HPDE6-E6E7 (cell line): ENCODE measurements around the gene GFRA1.

ENCODE experiments used
- DNase-seq: peaks from one replicate; pipeline ENCODE4 v3.0.0; 2011; ENCODE audit warnings: missing footprints; ENCODE audit errors: extremely low spot score

The GFRA1 gene

GRCh38 chr10:116029826-116030225, 243.2 kb downstream of the GFRA1 start:
- DNase-seq: no peak

- DNase-seq: no peak
These were observed 245.7 kb downstream of the GFRA1 start for GRCh38 chr10:116027355-116027754.

GRCh38 chr10:116026725-116027124, 246.3 kb downstream of the GFRA1 start:
- no peak for DNase-seq

- DNase-seq: no peak
These were observed 246.7 kb downstream of the GFRA1 start for GRCh38 chr10:116026315-116026714.

- no peak for DNase-seq
These were observed 248.6 kb downstream of the GFRA1 start for GRCh38 chr10:116024271-116024878.

GRCh38 chr10:116017405-116017804, 255.6 kb downstream of the GFRA1 start:
- no peak for DNase-seq

- DNase-seq: no peak
These were observed 257.2 kb downstream of the GFRA1 start for GRCh38 chr10:116015583-116016333.

- DNase-seq: no peak
These were observed 258.0 kb downstream of the GFRA1 start for GRCh38 chr10:116014871-116015582.

- DNase-seq: no peak
These were observed 258.7 kb downstream of the GFRA1 start for GRCh38 chr10:116014326-116014725.

GRCh38 chr10:116011929-116012328, 261.1 kb downstream of the GFRA1 start:
- DNase-seq: no peak

GRCh38 chr10:116007256-116007891, 265.6 kb downstream of the GFRA1 start:
- no peak for DNase-seq
